NCI-H2227 treated with DMSO at 0.1 percent for 48 hours (cell line): ENCODE results near the gene LRMDA.

ENCODE experiments used
- DNase-seq: peaks from one replicate; lab custom pipeline; 2025; lab: John Stamatoyannopoulos, UW

Gene LRMDA

DNA sequence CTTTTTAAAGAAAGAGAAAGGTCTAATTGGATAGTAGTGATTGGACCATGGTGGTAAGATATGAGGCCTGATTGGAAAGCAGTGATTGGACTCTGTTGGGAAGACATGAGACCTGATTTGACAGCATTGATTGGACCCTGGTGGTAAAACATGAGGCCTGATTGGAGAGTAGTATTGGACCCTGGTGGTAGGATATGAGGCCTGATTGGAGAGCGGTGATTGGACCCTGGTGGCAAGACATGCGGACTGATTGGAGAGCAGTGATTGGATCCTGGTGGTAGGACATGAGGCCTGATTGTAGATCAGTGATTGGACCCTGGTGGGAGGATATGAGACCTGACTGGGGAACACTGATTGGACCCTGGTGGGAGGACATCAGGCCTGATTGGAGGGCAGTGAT is 444.3 kb downstream of the LRMDA start:
- DNase-seq: no peak

DNA sequence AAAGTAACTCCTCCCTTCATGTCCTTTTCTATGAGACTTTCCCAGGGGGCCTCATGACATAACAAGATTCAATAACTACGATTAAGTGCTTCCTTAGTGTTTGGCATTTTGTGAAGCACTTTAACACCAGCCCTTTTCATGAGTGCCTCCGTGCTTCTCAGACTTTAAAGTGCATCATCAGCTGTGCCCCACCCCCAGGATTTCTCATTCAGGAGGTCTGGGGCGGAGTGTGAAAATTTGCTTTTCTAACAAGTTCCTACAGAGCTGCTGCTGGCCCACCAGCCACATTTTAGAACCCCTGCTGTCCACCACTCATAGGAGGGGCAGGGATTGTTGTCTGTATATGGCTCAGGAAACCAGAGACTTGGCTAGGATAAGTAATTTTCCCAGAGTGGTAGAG is 445.3 kb downstream of the LRMDA start:
- DNase-seq: no peak

- no peak for DNase-seq
Measured at GRCh38 chr10:75877877-75878276, 446.5 kb downstream of the LRMDA start.

DNA sequence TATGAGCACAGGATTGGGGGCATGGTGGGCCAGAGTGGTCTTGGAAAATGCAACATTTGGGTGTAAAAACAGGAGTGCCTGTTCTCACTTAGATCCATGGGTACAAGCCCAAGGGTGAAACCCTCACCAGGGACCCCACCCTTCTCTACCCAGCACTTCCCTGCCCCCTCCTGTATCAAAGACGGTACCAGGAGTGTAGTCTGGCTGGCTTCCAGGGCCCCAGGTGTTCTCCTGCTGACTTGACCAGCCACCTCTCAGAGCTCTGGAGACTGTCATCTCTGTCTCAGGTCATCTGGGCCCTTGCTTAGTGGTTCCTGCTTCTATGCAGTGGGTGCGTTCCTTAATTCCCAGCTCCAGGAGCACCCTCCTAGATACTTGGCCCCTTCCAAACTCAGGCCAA is 447.2 kb downstream of the LRMDA start:
- DNase-seq: no peak

- no peak for DNase-seq
Measured at GRCh38 chr10:75880031-75880775, 448.8 kb downstream of the LRMDA start.

DNA sequence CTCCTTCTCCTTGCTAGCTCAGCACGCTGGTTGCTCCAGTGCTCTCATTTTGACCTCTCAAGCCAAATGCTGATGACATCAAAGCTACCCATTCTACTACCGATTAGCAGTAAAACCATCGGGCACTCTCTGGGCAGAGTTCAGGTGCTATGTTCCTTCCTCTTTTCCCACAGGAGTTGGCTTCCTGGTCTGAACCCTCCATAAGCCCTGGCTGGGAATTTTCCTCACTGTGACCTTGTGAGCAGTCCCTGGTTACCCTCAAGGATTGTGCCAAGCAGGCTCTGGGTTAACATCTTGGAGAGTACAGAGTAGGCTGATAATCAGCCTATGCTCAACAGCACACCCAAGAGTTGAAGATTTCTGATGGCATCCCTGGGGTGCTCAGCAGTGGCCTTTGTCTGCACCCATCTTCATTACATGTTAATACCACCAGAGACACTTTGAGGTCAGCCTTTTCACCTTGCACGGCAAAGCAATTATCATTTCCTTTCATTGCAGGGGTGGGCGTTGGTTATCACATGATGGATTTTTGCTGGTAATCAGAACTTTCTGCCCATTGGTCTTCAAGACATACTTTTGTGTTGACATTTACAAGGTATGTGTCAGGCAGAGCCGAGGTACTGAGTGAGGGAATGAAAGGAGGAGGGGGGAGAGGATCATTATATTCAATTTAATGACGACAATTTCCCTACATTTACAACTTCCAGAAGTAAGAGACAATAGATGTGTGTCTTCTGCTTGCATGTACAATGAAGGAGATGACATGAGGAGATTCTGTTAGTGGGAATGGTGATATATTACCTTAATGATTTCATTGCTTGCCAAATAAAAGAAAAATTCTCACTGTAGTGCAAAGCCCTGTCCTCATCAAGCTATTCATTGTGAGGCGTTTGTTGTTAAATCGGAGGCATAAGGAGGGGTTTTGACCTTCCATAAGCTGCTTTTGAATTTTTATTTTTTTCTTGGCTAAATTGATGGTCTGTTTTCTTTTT is 452.0 kb downstream of the LRMDA start:
- DNase-seq: no peak

DNA sequence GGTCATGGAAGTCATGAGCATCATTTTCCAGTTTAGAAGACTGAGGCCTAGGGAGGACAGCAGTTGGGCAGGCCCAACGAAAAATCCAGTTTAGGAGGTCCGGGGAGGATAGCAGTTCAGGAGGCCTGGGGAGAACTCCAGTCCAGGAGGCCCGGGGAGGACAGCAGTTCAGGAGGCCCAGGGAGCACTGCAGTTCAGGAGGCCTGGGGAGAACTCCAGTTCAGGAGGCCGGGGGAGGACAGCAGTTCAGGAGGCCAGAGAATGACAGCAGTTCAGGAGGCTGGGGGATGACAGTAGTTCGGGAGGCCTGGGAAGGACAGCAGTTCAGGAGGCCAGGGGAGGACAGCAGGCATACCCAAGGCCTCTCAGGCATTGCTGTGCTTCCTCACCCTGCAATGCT is 453.4 kb downstream of the LRMDA start:
- DNase-seq: no peak

GRCh38 chr10:75887369-75887768 is 455.9 kb downstream of the LRMDA start:
- DNase-seq: no peak

- DNase-seq: no peak
Measured at GRCh38 chr10:75887992-75888680, 456.7 kb downstream of the LRMDA start.

DNA sequence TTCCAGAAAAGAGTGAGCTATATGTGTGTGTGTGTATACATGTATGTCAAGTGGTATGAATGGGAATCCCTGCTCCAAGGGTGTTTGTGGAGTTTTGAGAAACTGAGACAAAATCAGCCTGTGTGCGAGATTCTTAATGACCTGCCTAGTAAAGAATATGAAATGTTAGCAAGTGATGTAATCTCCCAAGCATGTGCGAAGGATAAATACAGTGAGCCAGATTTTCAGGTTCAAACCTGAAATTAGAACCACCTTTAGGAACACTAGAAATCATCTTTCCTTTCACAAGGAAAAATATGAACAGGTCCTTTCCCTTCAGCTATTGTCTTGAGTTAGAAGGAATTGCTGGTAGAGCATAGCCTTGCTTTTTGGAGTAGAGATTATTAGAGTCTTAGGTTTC is 457.6 kb downstream of the LRMDA start:
- DNase-seq: no peak

DNA sequence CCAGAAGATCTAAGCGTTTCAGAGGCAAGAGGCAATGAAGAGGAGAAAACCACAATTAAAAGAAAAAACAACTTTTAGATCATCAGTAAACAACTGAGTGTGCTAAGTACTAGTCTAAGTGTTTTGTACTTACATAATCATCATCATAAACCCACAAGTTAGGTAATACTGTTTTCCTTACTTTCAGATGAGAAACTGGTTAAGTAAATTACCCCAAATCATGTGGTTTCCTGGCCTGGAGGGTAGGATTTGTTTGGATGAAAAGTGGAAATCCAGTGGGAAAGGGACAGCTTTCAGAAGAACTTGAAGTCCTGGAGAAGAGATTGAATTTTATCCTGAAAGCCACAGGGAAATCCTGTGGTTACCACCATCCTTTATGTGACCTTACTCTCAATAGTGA is 463.3 kb downstream of the LRMDA start:
- no peak for DNase-seq

DNA sequence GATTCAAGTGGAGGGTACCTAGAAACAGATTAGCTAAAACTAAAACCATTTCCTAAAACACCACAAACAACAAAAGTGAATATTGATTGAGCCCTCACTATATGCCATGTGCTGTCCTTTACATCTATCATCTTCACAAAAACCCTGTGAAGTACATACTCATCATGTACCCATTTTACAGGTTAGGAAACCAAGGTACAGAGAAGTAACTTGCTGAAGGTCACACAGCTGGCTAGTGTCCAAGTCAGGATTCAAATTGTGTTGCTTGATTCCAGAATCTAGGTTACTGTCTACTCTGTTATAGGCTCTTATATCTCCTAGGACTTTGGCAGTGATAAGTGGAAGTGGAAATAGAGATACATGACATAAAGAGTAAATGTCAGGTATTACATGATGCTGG is 463.8 kb downstream of the LRMDA start:
- DNase-seq: no peak

DNA sequence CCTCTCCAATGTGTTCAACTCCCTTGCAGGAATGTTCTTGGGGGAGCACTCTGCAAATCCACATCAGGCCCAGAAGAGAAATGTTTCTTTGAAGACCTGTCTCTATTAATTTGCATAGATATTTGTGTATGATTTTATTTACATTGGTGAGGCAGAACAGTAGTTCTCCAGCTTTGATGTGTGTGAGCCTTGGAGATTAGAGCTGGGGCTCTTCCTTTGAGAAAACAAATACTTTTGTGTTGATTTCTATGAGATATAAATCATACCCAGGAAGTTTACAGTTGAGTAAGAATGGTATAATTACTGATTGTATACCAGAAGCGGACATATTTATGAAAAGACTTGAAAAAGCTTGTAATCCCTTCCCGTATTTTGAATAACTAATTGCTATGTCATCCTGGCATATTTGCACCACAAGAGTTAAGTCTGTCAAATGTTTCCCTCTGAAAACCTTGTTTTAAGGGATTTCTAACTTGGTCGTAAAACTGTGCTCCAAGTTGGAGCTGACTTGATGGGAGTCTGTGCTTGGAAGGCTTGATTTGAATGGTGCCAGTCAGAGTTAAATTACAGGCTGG is 468.5 kb downstream of the LRMDA start:
- no peak for DNase-seq

DNA sequence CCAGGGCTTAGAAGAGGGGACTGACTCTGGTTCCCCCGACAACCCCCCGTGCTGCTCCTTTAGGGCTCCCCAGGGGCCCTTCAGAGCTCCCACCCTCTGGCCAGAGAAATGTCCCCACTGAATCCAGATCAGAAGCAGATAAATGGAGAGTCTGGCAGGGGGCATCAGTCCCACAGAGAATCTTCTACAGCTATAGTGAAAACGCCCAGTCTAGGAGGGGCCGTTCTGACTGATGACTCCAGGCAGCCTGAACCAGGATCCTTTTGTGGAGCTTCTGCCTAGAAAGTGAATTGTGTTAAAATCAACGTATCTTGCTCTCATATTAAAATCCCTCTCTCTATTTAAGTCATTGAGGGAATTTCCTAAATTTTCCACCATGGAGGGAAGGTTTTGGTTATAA is 471.4 kb downstream of the LRMDA start:
- no peak for DNase-seq

DNA sequence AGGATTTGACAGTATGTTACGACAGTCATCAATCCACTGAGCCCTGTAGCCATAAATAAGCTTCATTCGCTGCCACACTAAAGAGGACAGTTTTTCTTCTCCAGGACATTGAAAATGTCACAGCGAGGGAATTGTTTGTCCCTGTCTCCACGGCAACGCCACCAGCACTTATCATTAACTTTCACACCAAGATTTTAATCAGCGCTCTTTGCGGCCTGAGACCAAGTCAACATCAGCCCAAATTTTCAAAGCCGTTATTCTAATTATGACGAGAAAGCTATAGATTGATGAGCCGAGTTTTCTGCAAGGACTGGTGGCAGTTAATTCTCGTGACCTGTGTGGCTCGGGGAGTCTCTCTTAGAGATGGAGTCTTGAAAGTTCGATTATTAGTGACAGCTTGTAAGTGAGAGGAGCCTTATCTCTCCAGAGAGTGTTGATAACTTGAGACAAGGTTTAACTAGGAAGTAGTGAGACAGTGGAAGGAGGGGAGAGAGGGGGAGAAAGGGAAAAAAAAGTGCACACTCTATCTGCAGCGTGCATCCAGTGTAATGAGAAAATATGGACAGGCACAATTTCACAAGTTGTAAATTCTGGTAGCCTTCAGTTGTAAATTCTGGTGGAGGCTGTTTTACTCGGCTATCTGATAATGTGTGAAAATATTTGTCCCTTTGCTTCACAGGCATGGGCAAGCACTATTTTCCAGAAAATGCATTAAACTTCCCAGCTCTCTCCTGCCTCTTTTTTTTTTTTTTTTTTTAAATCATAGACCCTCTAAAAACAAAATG is 473.3 kb downstream of the LRMDA start:
- DNase-seq: peak; percentile 1

GRCh38 chr10:75905490-75905889 is 474.1 kb downstream of the LRMDA start:
- no peak for DNase-seq

DNA sequence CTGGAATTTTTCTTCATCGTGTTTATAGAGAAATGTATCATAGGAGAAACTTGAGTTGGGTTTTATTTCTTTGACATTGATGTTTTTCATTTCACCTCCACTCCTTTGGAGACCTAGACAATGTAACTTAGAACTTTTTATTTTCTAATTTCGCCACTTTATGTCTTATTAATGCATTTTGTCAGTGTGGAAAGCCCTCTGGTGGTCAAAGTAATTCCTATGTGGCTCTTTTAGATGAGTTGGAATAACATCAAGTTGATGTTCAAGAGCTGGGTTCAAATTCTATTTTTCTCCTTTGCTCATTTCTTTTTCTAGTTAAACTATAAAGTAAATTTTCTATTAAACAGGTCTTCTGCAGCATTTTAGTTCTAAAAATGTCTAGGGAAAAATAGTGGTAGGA is 478.6 kb downstream of the LRMDA start:
- no peak for DNase-seq

GRCh38 chr10:75911426-75911825 is 480.0 kb downstream of the LRMDA start:
- DNase-seq: no peak

GRCh38 chr10:75916906-75917305 is 485.5 kb downstream of the LRMDA start:
- DNase-seq: no peak

- DNase-seq: no peak
Measured at GRCh38 chr10:75919913-75920312, 488.5 kb downstream of the LRMDA start.

GRCh38 chr10:75922435-75922834 is 491.0 kb downstream of the LRMDA start:
- DNase-seq: no peak
